Raji (cell line): ENCODE measurements around the gene CRKL.

Experiments
- POLR2A ChIP-seq: IDR thresholded peaks from 2 replicates; pipeline ENCODE4 v1.6.1; 2011; ENCODE audit warnings: low read depth, low read length, control low read depth; ENCODE audit not compliant: insufficient read depth

CRKL gene

DNA sequence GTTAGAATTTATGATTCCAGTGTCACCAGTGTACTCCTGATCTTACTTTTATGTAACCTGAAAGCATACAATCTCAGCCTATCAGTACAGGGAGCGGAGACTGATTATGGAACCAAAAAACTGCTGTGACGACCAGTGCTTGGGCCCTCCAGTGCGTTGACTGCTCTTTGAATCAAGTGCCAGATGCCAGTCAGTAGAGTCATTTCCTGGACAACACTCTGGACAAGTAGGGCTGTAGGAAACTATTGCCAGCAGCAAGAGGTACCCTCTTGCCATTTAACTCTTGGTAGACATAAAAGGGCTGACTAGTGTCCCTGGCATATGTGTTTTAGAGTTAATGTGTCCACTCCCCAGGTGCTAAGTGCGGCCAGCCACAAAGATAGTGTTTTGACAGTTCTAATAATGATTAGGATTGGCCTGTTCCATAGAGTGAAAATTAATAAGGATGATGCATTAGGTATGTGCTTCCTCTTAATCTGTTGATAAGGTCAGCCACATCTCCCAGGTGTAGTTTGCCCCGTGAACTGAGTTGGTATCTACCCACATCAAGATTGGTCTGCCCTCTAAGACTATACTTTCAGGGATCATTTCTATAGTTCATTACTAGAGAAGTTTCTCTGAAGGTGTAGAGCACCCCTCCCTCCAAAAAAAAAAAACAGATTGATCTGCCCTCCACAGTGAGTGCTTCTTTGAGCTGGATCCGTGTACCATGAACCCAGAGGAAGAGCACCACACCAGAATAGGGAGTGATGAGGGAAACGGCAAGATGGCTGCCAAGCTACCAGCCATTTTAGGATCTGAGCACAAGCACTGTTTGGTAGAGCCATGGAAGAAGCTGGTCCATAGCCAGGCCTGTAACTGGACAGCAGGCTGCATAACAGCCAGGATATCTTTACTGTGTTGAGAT lies 29.1 kb downstream of the CRKL start:
- TF ChIP-seq POLR2A: no peak

GRCh38 chr22:20946991-20947390 lies 29.8 kb downstream of the CRKL start:
- TF ChIP-seq POLR2A: no peak

DNA sequence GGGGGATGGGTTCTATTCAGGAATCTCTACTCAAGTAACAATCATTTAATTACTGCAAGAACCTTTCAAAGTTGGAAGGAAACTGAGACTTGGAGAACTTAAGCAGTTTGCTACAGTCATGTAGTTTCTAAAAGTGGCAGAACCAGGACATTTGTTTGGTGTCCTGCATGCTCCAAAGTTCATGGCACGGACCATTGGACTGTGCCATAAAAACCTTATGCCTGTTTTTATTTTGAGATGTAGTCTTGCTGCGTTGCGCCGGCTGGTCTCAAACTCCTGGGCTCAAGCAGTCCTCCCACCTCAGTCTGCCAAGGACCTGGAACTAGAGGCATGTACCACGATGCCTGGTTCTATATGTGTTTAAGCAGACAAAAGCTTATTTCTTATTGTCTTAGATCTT lies 31.2 kb downstream of the CRKL start:
- no peak for TF ChIP-seq POLR2A

DNA sequence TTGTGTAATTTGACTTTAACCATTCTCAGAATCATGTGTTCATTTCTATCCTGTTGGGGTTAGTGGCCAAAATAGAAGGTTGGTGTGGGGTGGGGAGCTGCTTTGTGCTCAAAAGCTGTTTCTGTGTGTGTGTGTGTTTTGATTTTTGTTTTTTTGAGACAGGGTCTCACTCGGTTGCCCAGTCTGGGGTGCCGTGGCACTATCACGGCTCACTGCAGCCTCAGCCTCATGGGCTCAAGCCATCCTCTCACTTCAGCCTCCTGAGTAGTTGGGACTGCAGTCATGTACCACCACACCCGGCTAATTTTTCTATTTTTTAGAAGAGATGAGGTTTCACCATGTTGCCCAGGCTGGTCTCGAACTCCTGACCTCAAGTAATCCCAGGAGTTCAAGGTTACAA lies 31.8 kb downstream of the CRKL start:
- no peak for TF ChIP-seq POLR2A

- no peak for TF ChIP-seq POLR2A
These were observed 32.5 kb downstream of the CRKL start for GRCh38 chr22:20949698-20950183.

DNA sequence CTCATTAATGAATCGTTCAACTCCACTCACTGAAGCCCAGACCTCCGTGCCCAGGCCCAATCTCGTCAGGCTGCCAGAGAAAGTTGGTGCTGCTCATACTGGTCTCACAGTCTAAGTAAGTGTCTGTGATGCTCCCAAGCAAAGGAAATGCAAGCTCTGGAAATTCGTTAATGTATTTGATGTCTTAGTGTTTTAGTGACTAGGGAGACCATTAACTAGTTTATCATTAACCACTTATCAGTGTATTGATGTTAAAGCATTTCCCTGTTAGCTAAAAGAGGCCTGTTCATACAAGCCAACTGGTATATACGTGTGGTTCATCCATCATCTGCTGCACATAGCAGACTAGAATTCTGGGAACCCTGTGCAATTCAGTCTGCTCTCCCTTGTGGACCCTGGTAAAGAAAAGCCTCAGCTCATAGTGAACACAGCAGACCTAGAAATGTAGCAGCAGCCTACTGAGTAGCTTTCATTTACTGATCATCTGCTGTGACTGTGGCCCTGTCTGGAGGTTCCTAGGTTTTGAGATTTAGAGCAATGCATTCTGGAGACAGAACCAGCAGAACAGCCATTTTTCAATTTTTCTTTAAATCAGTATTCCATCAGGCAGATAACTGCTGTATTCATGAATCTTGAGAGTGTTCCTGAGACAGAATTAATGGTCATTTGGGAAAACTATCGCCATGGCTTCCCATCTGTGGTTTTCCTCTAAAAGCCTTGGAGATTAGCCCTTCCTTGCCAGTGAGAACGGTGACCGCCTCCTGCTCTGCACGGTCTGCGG lies 34.1 kb downstream of the CRKL start:
- TF ChIP-seq POLR2A: no peak

DNA sequence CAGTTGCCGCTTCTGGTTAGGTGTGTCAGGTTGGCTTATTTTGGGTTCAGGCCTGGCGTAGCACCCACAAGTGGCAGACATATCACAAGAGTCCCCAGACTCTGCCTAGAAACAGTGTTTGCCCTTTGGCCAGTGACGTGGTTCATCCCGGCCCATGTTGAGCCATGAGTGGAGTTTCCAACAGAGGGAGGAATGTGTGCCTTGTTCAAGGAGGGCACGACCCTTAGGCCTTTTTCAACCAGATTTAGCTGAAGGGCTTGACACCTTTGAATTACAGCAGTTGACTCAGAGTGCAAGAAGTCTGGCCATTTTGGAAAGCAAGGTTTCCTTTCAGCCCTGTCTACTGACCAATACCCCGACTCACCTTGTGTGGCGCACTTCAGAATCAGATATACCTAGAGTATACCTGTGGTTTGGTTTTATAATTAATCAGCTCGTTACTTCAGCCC lies 34.7 kb downstream of the CRKL start:
- TF ChIP-seq POLR2A: no peak

- no peak for TF ChIP-seq POLR2A
These were observed 35.5 kb downstream of the CRKL start for GRCh38 chr22:20952544-20953341.

GRCh38 chr22:20953342-20953608 lies 36.1 kb downstream of the CRKL start:
- TF ChIP-seq POLR2A: no peak

DNA sequence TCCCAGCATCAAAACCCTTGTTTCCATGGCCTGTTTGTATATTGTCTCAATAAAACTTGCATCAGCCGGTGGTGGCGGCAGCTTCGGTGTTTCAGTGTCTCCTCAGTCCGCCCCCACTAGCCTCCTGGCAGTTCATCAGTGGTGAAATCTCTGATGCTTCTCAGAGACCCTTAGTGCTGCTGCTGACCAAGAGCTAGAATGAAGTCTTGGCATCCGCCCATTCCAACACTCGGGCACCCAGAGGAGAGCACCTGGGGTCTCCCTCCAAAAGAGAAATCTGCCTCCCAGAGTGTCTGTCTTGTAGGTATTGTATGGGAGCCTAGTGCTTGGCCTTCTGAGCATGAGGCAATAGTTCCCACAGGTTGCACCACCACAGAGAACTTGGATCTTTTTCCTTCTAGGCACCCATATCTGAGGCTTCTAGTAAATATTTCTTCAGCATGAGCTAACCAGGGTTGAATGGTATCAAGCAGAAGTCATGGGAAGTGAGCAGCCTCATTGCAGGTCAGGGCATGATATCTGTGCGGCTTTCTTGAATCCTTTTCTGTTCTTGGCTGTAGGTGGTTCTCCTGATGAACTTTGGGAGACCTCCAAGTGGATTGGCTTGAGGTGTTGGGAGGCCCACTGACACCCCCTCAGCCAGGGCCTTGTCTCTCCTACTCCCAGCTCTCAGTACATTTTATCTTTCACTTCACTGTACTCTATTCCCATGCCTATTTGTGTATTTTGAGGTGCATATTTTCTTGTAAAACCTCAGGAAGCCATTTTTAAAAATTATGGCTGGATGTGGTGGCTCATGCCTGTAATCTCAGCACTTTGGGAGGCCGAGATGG lies 36.7 kb downstream of the CRKL start:
- no peak for TF ChIP-seq POLR2A

GRCh38 chr22:20955548-20955947 lies 38.3 kb downstream of the CRKL start:
- TF ChIP-seq POLR2A: no peak

GRCh38 chr22:20956258-20957101 lies 39.3 kb downstream of the CRKL start:
- TF ChIP-seq POLR2A: no peak

DNA sequence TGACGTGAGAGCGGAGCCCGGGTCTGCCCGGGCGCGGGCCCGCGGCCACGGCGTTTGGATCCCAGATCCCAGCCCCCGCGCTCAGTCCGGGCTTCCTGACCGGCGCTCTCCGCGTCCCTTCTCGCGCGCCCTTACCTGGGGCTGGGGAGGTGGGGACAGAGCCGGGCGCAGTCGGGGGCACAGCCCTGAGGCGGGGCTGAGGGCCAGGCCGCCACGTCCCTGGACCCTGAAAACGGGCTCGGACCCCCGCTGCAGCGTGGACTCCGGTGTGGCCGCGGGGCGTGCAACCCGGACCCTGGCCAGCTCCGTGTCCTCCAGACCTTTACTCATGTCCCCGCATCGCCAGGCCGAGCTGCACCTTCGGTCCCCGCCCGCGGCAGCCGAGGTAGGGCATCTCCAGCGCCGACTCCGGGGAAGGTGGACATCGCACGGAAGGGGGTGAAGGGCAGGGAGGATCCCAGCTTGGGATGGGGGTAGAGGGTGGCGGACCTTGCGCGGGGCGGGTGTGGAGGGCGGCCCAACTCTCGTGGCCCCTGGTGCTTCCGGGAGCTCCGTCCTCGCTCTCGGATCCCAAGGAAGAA lies 40.0 kb downstream of the CRKL start:
- TF ChIP-seq POLR2A: no peak
